G401.6 (cell line): ENCODE measurements around the gene EPHB1.
"Not testable (repeated sequence)": the region's sequence is repeated elsewhere in the genome, so short reads cannot be mapped to it uniquely, and the experiment has no call there.

ENCODE experiments used
- FAIRE-seq: peaks from 2 replicates; lab custom pipeline; 2012; peaks lifted over from hg19 to GRCh38; lab: Jason Lieb, UNC

EPHB1 gene

GRCh38 chr3:134955874-134956273 is 160.8 kb downstream of the EPHB1 start:
- no peak for FAIRE-seq

- FAIRE-seq = no peak
Measured at GRCh38 chr3:134956395-134956794, 161.3 kb downstream of the EPHB1 start.

- FAIRE-seq = no peak
Measured at GRCh38 chr3:134956844-134957243, 161.8 kb downstream of the EPHB1 start.

- FAIRE-seq = no peak
Measured at GRCh38 chr3:134959516-134959915, 164.5 kb downstream of the EPHB1 start.

- no peak for FAIRE-seq
Measured at GRCh38 chr3:134964226-134964625, 169.2 kb downstream of the EPHB1 start.

GRCh38 chr3:134965865-134966481 is 170.9 kb downstream of the EPHB1 start:
- no peak for FAIRE-seq

- no peak for FAIRE-seq
Measured at GRCh38 chr3:134970895-134971294, 175.8 kb downstream of the EPHB1 start.

- FAIRE-seq = no peak
Measured at GRCh38 chr3:134971306-134971705, 176.2 kb downstream of the EPHB1 start.

- not testable (repeated sequence) for FAIRE-seq
Measured at GRCh38 chr3:134971907-134972306, 176.8 kb downstream of the EPHB1 start.

- FAIRE-seq = no peak
Measured at GRCh38 chr3:134972836-134973455, 177.9 kb downstream of the EPHB1 start.

- FAIRE-seq = no peak
Measured at GRCh38 chr3:134974624-134975023, 179.6 kb downstream of the EPHB1 start.

GRCh38 chr3:134976948-134977347 is 181.9 kb downstream of the EPHB1 start:
- no peak for FAIRE-seq

- FAIRE-seq = no peak
Measured at GRCh38 chr3:134978658-134979057, 183.6 kb downstream of the EPHB1 start.

- no peak for FAIRE-seq
Measured at GRCh38 chr3:134985864-134986715, 191.0 kb downstream of the EPHB1 start.

GRCh38 chr3:134988666-134989065 is 193.6 kb downstream of the EPHB1 start:
- FAIRE-seq = no peak

GRCh38 chr3:134991003-134991402 is 195.9 kb downstream of the EPHB1 start:
- no peak for FAIRE-seq

GRCh38 chr3:134991472-134992010 is 196.5 kb downstream of the EPHB1 start:
- no peak for FAIRE-seq

- FAIRE-seq = no peak
Measured at GRCh38 chr3:134992180-134992579, 197.1 kb downstream of the EPHB1 start.

- no peak for FAIRE-seq
Measured at GRCh38 chr3:134992586-134992985, 197.5 kb downstream of the EPHB1 start.

GRCh38 chr3:134993011-134993410 is 198.0 kb downstream of the EPHB1 start:
- FAIRE-seq = no peak

GRCh38 chr3:134998158-134998557 is 203.1 kb downstream of the EPHB1 start:
- FAIRE-seq = no peak

- FAIRE-seq = no peak
Measured at GRCh38 chr3:134998855-134999254, 203.8 kb downstream of the EPHB1 start.

GRCh38 chr3:135000465-135000864 is 205.4 kb downstream of the EPHB1 start:
- FAIRE-seq = no peak
